Stimulated activated CD4-positive, alpha-beta T cell treated with anti-CD3 and anti-CD28 coated beads, Interleukin-12 subunit alpha, Interleukin-12 subunit beta, amount 100 ng/mL, for 4 hours (primary cell): ENCODE measurements around the gene CASQ2.
A peak's percentile ranks its signal among the peaks of the same experiment; 100 is the strongest.

Source experiments
- DNase-seq: peaks from one replicate; pipeline ENCODE4 v3.0.0-alpha.2; 2020

Gene CASQ2

GRCh38 chr1:115726570-115726969, 41.9 kb downstream of the CASQ2 start:
- no peak for DNase-seq

DNA sequence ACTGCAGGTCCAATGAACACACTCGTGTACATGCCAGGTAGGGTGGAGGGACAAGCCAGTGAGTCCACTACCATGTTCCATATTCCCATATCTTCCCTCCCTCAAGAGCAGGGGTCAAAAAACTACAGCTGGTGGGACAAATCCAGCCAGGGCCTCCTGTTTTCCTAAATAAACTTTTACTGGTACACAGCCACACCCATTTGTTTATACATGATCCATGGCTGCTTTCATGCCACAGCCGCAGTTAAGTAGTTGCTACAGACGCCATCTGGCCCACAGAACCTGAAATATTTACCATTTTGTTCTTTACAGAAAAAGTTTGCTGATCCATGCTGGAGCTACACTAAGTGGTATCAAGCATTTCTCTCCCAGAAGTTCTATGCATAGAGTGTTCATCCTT, 42.4 kb downstream of the CASQ2 start:
- no peak for DNase-seq

DNA sequence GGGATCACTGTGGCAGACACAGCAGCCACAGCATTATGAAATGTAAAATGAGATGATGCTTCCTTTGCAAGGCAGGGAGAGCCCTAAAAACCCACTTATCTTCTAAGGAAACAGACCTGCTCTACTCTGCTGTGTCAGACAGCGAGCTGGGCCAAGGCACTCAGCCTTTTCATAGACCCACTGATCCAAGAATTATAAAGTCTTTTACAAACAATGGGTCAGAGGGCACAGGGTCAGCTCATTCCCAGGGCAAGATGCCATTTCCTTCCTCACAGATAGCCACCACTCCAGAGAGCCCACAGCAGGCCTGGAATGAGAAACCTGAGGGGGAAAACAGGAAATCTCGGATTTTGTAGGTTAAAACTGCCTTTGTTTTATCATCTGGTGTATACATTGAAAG, 42.9 kb downstream of the CASQ2 start:
- DNase-seq = no peak

DNA sequence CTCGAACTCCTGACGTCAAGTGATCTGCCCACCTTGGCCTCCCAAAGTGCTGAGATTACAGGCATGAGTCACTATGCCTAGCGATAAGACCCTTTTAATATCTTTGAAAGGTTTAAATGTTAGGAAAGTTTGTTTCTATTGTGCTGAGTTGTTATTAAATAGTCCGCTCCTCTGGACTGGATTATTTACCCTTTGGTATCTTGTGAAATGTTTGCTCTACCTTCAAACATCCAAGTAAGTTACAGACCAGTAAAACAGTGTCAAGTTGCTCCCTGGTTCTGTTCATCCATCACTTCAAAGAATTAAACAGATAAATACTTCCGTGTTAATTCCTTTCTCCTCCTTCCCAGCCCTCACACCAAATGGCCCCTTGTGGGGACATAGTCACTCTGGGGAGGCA, 44.8 kb downstream of the CASQ2 start:
- no peak for DNase-seq

GRCh38 chr1:115722221-115722620, 46.3 kb downstream of the CASQ2 start:
- no peak for DNase-seq

DNA sequence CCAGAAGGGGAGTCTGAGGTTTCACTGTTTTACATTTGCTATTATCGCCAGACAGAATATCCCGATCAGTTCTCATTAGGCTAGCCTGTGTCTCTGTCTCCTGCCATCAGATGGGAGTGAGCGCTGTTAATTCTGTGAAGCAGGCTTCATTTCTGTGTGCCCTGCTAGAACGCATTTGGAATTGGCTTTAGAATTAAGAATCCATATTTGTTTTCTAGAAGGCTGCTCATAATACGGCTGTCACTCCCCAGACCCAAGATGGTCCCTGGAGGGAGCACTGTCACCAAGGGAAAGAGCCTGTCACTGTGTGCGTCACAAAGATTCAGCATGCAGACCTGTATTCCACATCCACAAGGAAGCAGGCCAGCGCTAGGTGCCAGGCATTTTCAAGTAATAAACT, 49.2 kb downstream of the CASQ2 start:
- no peak for DNase-seq

DNA sequence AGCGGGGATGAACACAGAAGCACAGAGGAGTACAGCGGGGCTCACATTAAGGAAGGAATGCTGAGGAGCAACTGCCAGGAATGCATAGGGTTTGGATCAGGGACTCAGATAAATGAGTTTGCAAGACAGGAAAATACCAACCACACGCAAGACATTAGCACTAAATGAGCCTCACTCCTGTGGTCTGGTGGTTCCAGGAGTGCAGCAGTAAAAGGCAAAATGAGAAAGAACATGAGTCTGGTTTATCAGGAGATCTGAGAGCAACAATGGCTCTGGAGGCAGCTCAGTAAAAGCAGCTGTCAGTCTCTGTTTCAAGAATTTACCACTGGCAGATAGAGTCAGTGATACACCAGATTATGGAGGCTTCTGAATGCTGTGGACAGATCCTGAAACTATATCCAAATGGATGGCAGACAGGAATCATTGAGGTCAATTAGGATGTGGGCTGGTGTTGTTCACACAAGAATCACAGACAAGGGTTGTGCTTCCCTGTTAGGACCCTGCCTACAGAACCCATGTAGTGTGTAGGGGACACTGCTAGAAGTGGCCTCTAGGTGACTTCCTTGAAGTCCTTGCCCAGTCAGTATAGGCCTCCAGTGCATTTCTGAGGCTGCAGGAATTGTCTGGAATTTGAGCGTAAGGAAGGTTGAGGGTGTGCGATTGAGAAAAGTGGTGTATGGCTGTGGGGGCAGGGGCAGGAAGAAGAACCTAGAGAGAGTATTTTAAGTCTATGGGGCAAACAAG, 50.3 kb downstream of the CASQ2 start:
- no peak for DNase-seq

DNA sequence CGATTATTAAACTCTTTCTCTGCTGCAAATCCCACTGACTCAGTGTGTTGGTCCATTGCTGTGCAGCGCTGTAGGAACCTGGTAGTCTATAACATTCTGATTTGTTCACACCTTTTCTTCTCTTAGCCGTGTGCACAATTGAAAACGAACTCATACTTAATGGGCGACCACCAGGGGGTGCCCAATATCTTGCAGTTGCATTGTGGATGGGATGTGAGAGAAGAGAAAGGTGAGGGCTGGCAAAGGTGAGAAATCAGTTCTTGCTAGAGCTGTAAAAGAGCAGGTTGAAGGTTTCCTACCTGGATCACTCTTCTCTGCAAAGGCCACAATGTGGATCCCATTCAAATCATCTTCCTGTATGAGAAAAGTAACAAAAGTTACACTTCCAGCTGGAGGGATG, 51.0 kb downstream of the CASQ2 start:
- DNase-seq = peak; percentile 10

GRCh38 chr1:115714572-115715141, 53.9 kb downstream of the CASQ2 start:
- DNase-seq = no peak

GRCh38 chr1:115713906-115714305, 54.6 kb downstream of the CASQ2 start:
- DNase-seq = no peak

DNA sequence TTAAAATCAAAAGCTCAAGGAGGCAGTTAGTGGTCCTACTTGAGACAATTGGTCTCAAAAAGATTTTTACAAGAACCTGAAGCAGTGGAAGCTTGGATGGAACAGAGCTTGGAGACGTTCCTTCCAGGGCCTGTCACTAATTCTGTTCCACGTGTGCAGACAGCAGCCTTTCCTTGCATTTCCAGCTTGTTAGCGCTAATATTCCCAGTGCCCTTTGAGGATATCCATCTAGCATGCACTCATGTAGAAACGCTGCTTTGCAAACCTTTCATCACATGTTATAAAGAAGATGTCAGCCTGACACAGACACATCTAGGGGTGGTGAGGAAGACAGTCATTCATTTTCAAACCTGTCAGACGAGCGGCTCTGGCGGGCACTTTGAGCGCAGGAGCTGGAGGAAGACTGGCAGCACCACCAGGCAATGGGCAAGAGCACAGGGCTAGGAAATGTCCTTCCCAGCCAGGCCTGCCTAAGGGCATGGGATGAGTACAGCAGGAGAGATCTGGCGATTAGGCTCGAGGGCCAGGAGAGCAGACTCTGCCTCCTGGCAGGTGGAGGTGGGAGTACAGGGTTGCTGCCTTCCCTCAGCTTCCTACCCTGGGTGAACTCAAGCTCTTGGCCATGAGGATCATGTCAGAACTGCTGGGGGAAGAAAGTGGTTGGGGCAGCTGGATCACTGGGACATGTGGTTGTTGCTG, 55.5 kb downstream of the CASQ2 start:
- DNase-seq = no peak

DNA sequence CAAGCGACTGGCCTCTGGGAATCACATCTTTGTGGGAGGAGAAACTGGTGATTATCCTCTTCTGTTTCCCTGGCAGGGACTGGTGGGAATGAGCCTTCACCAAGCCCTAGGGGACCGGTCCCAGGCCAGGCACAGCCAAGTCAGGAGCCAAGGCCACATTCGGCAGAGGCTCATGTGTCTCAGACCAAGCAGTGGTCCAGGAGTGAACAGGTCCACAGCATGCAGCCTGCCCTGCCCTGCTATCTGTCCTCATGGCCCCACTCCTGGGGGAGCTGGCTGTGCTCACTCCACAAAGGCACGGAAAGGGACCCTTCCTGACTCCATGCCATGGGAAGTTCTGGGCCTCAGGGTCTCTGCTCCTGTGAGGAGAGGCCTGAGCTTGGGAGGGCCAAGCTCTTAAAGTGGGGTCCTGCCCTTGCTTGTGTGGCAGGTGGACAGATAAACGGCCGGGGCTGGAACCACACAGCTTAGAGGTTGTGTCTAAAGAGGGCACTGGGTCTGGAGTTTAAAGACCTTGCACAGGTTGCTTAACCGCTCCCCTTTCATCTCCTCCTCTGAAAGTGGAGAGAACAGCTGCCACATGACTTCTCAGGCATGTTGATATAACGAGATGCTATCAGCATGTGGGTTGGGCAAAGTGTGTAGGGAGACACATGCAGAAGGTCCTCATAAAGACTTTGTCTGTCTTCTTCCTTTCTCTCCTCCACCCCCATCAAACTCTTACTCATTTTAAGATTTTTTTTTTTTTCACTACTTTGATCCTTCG, 57.5 kb downstream of the CASQ2 start:
- DNase-seq = no peak

DNA sequence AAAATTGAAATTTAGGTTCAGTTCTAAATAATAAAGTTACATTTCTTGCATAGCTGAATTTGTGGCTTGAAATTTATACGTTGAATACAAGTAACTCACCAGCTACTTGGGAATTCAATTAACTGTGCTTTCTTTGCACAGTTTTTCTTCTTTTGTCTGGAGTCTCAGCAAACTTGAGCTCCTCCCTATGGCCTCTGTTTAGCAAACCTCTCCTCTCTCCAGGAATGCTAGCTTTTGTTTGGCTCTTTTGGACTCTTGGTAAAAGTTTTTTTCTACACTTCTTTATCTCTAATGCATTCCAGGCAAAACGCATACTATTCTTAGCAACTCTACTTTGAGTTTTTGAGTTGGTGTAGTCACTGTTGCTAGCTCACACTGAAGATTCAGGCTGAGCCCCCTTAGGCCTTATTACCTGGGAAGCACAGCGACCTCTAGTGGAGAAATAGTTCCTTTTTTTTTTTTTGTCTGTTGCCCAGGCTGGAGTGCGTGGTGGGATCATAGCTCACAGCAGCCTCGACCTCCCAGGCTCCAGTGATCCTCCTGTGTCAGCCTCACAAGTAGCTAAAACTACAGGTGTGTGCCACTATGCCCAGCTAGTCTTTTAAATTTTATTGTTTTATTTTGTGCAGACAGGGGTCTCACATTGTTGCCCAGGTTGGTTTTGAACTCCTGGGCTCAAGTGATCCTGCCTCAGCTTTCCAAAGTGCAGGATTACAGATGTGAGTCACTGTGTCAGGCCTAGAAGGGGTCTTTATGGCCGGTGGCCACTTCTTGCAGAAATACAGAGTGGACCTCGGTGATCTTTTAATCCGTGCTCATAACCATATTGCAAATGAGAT, 61.7 kb downstream of the CASQ2 start:
- DNase-seq = no peak

DNA sequence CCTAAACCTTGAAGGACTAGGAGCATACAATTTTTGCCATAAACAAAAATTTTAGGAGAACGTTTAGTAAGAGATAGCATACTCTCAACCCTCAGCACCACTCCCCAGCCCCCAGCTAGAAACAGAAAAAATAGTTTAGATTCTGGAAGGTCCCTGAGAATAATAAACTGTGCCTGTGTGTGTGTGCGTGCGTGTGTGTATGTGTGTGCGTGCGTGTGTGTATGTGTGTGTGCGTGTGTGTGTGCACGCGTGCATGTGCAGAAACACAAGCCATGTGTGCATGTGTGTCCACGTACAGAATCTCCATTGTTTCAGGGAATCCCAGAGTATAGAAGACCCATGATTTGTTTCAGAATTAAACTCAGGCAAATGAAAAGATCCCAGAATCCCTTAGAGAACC, 62.6 kb downstream of the CASQ2 start:
- DNase-seq = no peak

DNA sequence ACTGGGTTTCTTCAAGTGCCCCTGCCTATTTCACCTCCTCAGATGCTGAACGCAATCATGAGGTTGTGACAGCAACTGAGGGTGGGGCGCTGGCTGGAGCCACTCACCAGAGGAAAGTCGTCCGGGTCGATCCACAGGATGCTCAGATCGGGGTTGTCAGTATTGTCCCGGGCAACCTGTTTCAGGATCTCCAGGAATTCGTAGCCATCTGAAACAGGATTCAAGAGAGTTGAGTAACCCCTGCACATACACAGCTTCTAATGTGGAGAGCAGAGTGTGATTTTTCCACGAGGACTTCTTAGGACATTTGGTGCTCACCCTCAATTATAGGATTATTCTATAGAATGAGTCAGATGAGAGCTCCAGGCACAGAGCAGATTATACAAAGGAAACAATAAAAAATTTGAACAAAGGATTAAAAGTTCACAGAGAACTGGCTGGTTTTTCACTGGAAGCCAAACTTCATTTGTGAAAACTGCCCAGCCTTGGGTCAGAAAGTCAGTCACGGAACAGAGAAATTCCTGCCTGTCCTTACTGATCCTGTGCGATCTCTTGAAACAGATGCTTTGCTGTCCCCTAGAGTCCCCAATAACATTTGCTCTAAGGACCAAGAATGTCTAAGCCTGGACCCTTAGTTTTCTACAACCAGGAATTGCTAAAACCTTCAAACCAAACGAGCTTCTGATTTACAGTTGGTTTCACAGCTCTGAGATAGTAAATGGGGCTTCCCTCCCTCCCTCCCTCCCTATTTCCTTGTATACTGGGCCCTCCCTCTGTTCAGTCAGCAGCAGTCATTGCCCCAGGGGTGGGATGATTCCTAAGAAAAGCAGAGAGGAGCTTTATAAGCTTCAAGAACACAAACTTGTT, 63.2 kb downstream of the CASQ2 start:
- no peak for DNase-seq

- no peak for DNase-seq
Measured at GRCh38 chr1:115702959-115703358, 65.6 kb downstream of the CASQ2 start.

DNA sequence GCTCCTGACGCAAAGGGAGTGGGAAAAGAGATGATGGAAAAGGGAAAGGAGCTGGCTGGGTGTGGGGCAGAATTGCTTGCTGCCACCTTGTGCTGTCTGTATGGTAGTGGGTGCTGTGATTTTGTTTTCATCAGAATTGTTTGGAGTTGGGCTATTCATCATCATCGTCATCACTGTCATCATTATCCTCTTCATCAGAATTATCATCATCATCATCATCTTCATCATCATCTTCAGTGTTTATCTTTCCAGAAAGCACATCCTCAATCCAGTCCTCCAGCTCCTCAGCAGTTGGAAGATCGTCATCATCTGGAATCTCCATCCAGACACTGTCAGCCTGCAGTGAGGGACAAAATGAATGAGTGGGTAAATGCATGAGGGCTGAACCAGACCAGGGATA, 67.4 kb downstream of the CASQ2 start:
- no peak for DNase-seq

- DNase-seq = no peak
Measured at GRCh38 chr1:115697619-115698018, 70.9 kb downstream of the CASQ2 start.

DNA sequence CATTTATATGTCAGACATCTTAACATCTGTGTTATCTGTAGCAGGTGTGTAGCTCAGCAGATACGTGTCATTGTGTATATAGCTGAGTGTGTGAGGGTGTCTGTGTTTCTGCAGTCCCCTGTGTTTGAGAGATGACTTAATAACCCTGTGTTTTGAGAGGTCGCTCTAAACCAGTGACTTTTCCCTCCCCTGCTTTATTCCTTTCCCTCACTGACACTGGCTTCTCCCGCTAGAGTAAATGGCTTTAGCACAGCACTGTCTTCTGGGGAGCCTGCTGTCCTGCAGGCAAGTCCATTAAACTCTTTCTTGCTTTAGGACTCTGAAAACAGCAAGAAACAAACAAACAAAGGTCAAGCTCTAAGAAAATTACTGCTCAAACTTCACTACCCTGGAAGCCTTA, 73.7 kb downstream of the CASQ2 start:
- no peak for DNase-seq

DNA sequence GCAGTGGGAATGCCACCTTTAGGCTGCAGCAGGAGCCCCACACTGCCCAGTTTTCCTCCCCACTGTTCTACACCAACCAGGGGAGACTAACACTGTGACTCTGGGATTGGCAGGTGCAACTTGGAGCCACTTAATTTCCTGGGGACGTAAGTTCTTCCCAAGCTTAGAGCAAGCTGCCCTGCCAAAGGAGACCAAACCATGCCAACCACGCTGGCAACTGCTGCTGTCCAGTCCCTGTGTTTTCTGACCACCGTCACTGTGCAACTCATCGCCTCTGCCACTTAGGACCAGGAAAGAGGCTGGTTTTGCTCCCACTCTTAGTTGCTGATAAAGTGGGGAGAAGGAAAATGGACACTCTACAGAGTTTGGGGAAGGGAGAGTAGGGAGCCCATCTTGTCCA, 76.3 kb downstream of the CASQ2 start:
- DNase-seq = no peak

DNA sequence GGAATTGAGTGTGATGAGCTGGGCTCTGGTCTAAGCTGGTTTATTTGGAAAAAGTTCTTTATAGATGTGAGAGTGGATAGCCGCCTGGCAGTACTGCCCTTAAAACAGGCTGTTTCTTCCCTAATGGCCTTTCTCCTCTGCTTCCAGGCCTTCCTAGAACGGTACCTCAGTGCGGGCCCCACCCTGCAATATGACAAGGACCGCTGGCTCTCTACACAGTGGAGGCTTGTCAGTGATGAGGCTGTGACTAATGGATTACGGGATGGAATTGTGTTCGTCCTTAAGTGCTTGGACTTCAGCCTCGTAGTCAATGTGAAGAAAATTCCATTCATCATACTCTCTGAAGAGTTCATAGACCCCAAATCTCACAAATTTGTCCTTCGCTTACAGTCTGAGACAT, 77.5 kb downstream of the CASQ2 start:
- no peak for DNase-seq

DNA sequence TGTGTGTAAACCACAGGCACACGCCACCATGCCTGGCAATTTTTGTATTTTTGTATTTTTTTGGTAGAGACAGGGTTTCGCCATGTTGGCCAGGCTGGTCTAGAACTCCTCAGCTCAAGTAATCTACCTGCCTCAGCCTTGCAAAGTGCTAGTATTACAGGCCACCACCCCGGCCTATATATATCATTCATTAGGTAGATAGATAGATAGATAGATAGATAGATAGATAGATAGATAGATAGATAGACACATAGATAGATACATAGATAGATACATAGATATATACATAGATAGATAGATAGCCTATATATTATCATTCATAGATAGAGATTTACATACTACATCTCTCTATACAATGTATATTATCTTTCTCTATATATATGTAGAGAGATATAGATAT, 80.8 kb downstream of the CASQ2 start:
- no peak for DNase-seq
